HL-60/S4 treated with phorbol 12-myristate 13-acetate at 8.2 ng/mL for 4 days and 3 days (cell line): ENCODE results near the gene NSF.
"Not testable (repeated sequence)": the region's sequence is repeated elsewhere in the genome, so short reads cannot be mapped to it uniquely, and the experiment has no call there.

Source experiments
- in situ Hi-C: fragments of 300-500 bp; cut with MboI; formaldehyde crosslinking; loops from 2 replicates; pipeline ENCODE4 v1.15.0; 2022; ENCODE audit warnings: low sequenced_read_pairs

Gene NSF

DNA sequence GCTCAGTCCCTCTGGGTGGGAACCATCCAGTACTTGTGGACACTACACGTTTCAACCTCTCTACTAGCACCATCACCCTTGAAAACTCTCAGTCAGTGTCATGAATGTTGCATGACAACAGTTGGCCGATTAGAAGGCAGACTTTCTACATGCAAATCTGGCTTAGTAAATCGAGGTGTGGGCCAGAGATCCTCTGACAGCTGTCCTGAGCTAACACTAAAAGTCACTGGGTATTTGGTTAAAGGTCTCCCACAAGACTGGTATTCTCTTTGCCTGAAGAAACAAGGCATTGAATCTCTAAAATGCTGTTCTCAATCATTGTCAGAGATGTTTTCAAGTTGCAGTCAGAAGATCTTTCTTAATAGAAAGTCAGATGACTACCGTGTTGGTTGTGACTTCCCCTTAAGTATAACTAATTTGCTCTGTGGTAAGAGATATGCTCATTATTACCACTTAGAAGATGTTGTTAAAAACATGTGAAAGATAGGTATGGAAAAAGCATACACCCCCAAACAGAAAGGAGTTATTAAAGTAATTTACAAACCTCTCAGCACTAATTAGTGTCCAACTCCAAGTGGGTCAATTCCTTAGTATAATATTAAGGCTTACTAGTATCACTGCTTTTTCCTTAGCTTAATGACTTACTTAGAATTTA lies 165.7 kb downstream of the NSF start:
- in situ Hi-C loops = no loop called here

GRCh38 chr17:46756861-46757260 lies 166.4 kb downstream of the NSF start:
- in situ Hi-C loops = no loop called here

DNA sequence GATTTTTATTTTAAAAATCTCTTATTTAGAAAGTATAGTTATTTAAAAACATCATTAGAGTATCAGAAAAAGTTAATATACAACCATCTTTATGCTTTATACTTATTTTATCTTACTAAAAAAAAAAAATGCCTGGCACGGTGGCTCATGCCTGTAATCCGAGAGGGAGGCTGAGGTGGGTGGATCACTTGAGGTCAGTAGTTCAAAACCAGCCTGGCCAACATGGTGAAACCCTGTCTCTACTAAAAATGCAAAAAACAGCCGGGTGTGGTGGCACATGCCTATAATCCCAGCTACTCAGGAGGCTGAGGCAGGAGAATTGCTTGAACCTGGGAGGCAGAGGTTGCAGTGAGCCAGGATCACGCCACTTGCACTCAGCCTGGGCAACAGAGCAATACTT lies 167.1 kb downstream of the NSF start:
- in situ Hi-C loops = not testable (repeated sequence)

DNA sequence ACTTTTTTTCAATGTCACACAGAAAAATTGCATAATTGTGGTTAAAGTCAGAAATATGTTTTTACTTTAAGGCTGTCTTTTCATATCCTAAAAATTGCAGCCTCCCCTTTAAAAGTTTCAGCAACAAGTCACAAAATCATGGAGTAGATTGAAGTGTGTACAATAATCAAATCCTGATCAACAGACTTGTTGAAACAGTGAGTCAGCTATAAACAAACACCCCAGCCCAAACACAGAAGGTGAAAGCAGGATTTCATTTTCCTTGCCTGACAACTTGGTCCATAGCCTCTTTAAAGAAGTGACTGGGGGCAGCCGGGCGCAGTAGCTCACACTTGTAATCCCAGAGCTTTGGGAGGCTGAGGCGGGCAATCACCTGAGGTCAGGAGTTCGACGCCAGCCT lies 168.1 kb downstream of the NSF start:
- in situ Hi-C loops = no loop called here

DNA sequence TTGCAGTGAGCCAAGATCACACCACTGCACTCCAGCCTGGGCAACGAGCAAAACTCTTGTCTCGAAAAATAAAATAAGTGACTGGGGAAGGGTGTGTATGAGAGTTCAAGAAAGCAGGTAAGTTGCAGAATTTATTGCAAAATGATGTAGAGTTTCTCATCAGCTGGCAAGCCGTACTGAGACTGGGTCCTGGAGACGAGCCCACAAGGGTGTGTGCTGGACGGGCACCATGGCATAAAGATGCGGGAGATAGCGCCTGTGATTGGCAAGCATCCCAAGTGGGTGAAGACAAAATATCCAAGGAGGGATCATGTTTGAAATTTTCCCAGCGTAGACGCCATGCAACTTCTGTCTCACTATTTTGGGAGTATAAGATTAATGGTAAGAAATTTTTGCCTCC lies 168.7 kb downstream of the NSF start:
- in situ Hi-C loops = no loop called here

DNA sequence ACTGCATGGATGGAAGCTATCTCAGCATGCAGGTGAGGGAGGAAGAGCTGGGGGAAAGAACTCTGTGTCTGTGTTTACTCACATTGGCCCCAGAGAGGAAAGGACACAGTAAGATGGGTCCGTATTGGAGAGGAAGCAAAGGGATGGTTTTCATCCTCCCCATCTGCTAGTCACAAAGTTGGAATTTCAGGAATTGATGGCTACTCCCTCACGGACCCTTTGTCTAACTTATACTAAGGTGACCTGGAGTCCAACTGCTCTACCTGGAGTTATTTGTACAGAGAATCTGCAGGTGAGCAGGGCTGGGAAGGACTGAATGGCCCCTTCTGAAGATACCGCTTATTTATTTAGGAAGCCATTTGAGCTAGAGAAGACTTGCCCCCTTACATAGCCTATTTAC lies 172.9 kb downstream of the NSF start:
- in situ Hi-C loops = no loop called here

- in situ Hi-C loops = no loop called here
These were observed 173.7 kb downstream of the NSF start for GRCh38 chr17:46764000-46764708.

GRCh38 chr17:46764709-46765401 lies 174.4 kb downstream of the NSF start:
- in situ Hi-C loops = no loop called here

DNA sequence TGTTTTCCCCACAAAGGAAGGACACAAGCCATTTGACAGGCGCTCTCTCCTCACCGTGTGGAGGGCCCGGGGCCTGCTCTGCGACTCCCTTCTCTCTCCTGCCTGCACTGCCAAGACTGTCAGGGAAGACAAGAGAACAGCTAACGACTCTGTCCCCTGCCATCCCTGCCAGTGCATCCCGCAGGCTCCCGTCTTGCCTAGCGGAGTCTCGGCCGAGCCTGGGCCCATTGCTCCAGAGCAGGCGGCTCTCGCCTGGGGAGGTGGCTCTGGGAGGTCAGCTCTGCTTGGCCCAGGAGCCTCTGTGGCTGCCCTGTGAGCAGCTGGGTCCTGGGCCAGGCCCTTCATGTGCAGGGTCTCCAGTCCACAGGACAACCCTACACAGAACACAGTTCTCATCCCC lies 175.0 kb downstream of the NSF start:
- in situ Hi-C loops = no loop called here

GRCh38 chr17:46766493-46767491 lies 176.3 kb downstream of the NSF start:
- in situ Hi-C loops = no loop called here

DNA sequence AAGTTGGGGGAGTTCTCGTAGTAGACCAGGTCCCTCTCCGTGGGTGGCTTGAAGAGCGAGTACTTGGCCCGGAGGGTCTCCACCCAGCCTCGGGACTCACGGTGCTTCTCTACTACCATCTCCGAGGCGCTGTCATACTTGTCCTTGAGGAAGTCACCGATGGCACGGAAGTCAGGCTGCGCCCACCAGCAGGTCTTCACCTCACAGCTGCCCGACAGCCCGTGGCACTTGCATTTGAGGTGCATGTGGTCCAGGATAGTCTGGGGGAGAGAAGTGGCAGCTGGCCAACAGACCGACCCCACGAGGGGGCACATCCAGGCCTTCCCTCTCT lies 178.0 kb downstream of the NSF start:
- in situ Hi-C loops = no loop called here

DNA sequence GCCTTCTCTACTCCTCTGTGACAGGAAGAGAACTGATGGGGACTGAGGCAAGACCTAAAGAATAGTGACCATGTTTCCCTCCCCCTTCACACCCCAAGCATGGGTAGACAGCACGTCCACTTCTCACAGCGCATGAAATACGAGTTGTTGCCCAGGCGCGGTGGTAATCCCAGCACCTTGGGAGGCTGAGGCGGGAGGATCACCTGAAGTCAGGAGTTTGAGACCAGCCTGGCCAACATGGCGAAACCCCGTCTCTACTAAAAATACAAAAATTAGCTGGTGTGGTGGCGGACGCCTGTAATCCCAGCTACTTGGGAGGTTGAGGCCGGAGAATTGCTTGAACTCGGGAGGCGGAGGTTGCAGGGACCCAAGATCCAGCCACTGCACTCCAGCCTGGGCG lies 178.4 kb downstream of the NSF start:
- in situ Hi-C loops = not testable (repeated sequence)

DNA sequence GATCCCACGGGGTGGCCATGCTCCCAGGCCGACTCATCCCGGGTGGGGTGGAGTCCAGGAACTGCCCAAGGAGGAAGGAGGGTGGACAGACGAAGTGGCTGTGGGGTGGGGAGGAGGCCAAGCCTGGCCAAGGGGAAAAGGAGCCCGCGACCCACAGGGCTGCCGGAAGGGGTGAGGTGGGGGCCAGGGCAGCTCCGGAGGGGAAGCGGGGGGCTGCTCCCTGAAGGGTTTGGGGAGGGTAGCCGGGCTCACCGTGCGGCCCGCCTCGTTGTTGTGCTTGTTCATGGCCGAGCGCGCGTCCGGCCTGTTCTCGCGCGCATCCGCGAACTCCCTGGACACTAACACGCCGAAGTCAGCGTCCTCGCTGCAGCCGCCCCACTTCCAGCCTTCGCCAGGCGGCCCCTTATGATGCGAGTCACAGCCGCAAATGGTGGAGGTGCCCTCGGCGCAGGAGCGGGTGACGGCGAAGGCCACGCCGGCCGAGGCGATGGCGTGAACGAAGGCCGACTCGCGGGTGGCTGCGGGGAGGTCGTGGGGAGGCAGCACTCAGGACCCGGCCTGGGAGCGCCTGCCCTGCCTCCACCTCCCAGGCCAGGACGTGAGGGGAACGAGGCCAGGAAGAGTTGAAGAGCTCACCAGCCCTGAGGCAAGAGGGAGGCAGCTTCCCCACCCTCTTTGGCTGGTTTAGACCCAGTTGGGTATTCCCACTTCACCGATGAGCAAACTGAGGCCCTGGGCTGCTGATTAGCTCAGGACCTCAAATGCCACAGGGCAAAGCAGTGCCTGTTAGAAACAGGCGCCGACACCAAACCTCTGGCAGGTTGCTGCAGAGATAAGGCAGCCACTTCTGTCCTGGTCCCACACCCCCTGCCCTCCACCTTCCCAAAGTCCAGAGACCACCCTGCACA lies 179.3 kb downstream of the NSF start:
- in situ Hi-C loops = no loop called here

DNA sequence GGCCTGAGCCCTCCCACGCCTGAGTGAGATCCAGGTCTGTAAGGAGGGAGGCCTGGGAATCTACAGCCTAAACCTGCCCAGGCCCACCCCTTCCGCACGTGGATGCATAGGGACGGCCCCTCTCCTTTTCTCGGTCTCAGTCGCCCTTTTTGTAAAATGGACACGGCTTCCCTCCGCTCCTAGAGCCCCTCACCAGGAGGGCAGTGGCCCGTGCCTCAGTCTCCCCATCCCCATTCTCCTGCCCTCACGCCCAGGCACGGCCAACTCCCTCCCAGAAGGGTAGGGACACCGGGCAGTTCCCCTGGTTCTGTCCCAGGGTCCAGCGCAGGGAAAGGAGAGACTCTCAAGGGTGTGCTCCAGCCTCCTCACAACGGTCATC lies 180.0 kb downstream of the NSF start:
- in situ Hi-C loops = no loop called here

DNA sequence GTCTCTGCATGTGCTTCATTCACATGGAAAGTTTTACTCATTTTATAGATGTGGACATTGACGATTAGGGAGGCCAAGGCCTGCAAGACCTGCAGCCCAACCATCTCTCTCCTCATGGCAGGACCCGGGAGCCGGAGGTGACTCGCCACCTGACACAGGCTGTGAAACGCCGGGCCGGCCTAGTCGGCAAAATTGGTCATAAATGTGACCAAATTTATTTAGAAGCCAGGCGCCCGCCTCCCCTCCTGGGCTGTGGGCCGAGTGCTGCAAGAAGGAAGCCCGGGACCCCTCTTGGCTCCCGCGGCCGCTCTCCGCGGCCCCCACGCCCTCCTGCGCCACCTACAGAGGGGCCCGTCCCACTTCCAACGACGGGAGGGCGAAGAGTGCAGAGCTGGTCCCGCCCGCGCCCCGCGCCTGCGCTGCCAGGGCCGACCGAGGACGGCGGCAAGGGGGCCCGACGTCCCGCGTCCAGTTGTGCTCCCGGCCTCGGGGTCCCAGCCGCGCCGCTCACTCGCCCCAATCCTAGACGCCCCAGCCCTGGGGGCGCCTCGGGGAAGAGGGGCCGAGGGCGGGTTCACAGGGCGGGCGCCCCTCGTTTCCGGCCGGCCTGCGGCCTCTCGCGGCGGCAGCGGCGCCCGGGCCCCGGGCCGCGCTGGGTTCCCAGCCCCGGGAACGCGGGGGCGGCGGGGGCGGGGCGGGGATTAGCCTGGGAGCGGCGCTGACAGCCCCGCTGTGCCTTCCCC lies 180.5 kb downstream of the NSF start:
- in situ Hi-C loops = no loop called here

GRCh38 chr17:46771561-46772474 lies 181.3 kb downstream of the NSF start:
- in situ Hi-C loops = no loop called here

DNA sequence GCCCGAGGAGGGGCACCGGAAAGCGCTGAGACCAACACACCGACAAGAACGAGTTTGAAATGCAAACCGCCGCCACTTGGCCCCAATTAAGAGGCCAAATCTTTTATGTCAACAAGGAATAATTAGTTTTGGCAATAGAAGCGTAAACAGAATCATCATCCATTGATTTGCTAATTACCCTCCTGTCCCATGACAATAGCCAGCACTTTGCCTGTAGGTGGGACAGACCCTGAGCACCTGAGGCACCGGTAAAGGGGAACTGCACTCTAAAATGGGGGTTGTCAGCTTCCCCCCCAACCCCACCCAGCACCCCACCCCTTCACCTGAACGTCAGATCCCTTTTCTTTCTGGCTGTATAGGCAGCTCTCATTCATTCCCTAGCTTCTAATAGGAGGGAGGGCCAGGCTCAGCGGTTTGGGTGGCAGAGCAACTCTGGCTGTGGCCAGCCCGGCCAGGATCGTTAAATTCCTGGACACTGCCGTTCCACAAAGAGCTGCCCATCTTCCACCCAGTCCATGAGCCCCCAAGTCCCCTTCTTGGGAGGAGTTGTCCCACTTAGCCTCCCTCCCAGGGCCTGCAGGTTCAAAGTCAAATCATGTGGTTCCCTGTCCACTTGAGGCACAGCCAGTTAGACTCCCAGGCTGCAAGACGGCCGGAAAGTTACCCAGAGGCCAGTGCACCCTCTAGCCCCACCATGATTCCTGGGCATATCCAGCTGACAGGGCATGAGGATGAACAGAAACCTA lies 182.2 kb downstream of the NSF start:
- in situ Hi-C loops = no loop called here

- in situ Hi-C loops = no loop called here
These were observed 182.7 kb downstream of the NSF start for GRCh38 chr17:46773221-46773605.
